GM21528 (cell line): ENCODE data around the gene FUT4.
"Not testable (repeated sequence)": the region's sequence is repeated elsewhere in the genome, so short reads cannot be mapped to it uniquely, and the experiment has no call there.

Experiments
- ATAC-seq: cut with Tn5 transposase; IDR thresholded peaks from one replicate; pipeline ENCODE4 v1.9.1; 2021; ENCODE audit warnings: mild to moderate bottlenecking, moderate library complexity; ENCODE audit not compliant: unreplicated experiment, low FRiP score

FUT4 gene

DNA sequence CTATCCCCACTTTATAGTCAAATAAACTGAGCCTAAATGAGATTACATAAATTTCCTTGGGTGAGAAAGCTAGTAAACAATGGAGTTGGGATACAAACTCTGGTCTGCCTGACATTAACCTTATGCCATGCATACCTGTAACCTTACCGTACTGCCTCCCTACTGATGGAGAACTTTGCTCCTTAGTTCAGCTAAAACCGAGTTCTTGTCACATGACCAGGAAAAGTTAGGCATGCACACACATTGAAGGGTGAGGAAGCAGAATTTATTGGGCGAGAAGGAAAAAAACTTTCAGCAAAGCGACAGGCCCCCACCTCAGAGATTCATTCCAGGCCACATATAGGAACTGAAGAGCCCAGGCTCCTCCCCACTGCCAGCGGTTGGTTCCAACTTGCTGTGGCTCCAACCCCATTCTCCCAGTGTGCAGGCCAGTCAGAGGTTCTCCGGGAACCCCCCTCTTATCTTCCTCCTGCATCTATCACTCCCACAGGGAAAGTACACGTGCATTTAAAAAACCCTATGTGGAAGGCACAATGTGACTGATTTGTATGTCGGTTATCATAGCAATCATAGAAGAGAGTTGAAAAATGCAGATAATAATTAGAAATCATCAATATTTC, 20.2 kb downstream of the FUT4 start:
- ATAC-seq, result no peak

GRCh38 chr11:94567181-94567670, 23.5 kb downstream of the FUT4 start, which contains the start of gene PIWIL4:
Gene PIWIL4, plus strand, starts transcription at chr11:94567368. Its CDS starts 151 bp downstream, at chr11:94567519.
- no peak for ATAC-seq

DNA sequence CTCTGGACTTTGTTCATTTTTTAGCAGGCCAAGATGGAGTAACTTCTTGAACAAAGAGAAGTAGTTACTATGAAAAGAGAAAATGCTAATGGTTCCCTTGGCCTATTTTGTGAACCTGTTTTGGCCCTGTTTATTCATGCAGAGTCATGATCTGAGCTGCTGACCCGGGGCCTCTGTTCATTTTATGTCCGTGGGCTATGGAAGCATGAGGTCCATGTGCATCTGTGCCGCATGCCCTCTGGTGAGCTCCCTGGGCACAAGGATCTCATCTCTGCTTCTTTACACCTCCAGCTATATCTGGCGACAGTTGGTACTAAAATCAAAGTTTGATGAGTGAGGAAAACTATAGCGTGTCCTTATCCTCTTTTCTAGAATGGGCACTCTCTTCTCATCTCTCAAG, 24.5 kb downstream of the FUT4 start:
- no peak for ATAC-seq

DNA sequence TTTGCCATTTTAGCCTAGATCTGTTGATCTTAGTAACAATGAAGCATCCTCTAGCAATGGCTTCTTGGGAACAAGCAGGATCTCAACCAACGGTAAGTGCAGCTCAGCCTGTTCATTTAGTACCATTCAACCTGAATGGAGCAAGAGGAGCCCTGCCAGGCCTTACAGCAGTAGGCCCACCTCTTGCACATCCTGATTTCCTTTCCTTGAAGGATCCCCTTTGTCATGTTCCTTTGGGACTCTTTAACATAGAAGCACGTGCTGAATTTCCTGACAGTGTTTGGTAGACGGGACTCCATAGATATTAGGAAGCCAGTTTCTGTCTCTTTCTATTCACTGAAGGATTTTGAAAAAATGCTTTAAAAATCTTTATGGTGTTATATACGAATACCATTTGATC, 25.0 kb downstream of the FUT4 start:
- ATAC-seq, result no peak

DNA sequence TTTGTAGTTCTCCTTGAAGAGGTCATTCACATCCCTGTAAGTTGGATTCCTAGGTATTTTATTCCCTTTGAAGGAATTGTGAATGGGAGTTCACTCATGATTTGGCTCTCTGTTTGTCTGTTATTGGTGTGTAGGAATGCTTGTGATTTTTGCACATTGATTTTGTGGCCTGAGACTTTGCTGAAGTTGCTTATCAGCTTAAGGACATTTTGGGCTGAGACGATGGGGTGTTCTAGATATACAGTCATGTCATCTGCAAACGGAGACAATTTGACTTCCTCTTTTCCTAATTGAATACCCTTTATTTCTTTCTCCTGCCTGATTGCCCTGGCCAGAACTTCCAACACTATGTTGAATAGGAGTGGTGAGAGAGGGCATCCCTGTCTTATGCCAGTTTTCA, 29.3 kb downstream of the FUT4 start:
- not testable (repeated sequence) for ATAC-seq

DNA sequence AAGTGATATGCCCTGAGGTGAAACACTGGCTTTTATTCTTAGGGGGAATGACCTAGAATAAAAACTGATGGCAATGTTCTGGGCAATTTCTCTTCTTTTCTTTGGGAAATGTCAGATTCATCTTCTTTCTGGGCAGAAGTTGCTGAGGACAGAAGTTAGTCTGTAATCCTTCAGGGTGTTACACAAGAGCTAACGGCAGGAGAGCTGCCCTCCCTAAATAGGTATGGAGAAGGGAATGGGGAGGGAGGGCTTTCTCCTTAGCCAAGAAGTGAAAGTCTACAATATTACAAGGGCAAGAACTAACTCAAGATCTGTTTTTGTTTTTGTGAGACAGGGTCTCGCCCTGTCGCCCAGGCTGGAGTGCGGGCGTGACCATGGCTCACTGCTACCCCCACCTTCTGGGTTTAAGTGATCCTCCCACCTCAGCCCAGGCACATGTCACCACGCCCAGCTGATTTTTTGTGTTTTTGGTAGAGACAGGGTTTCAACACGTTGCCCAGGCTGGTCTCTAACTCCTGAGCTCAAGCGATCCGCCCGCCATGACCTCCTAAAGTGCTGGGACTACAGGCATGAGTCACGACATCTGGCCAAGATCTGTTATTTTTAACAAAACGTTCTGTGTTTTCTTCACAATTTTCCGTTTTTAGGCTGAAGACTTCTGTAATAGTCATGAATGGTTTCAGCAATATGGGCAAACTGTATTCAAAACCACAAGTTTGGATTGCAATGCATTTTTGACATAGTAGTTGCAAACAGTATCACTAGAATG, 30.7 kb downstream of the FUT4 start:
- no peak for ATAC-seq

GRCh38 chr11:94576306-94576705, 32.6 kb downstream of the FUT4 start:
- ATAC-seq, result no peak

- ATAC-seq, result no peak
Observed at GRCh38 chr11:94577841-94578240, 34.1 kb downstream of the FUT4 start.

DNA sequence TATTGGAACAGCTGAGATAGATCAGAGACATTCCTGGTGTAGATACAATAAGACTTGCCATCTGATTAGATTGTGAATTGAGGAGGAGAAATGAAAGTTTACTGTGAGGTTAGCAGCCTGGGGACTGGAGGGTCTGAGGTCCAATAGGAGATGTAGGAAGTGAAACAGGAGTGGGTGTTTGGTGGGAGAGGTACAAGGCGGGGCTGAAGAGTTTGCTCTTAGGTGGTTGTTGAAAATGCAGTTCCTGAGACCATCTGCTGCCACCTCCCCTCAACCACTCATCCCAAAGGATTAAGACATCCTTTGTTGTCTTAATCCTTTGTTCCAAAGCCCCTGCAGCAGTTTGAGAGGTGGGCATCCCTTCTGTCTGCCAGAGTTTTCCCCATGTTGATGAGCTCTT, 38.2 kb downstream of the FUT4 start:
- ATAC-seq, result no peak

GRCh38 chr11:94583213-94583865, 39.6 kb downstream of the FUT4 start:
- no peak for ATAC-seq

- no peak for ATAC-seq
Observed at GRCh38 chr11:94583866-94584500, 40.3 kb downstream of the FUT4 start.

GRCh38 chr11:94584978-94585377, 41.3 kb downstream of the FUT4 start:
- no peak for ATAC-seq

- no peak for ATAC-seq
Observed at GRCh38 chr11:94585399-94585798, 41.7 kb downstream of the FUT4 start.

GRCh38 chr11:94586546-94586945, 42.8 kb downstream of the FUT4 start:
- no peak for ATAC-seq

DNA sequence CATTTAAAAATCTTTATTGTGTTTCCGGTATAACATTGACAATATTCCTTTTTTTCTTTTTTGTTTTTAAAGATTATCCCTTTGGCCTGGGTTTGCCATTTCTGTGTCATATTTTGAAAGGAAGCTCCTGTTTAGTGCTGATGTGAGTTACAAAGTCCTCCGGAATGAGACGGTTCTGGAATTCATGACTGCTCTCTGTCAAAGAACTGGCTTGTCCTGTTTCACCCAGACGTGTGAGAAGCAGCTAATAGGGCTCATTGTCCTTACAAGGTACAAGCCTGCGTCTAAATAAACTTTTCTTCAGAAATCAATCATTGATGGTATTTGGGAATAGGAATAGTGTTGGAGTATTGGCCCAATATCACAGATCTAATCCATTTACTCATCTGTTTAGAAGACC, 43.3 kb downstream of the FUT4 start:
- no peak for ATAC-seq

GRCh38 chr11:94588366-94588942, 44.7 kb downstream of the FUT4 start:
- ATAC-seq, result no peak

GRCh38 chr11:94590352-94591041, 46.8 kb downstream of the FUT4 start:
- no peak for ATAC-seq

- ATAC-seq, result peak; percentile 70
Observed at GRCh38 chr11:94593030-94593429, 49.3 kb downstream of the FUT4 start.

DNA sequence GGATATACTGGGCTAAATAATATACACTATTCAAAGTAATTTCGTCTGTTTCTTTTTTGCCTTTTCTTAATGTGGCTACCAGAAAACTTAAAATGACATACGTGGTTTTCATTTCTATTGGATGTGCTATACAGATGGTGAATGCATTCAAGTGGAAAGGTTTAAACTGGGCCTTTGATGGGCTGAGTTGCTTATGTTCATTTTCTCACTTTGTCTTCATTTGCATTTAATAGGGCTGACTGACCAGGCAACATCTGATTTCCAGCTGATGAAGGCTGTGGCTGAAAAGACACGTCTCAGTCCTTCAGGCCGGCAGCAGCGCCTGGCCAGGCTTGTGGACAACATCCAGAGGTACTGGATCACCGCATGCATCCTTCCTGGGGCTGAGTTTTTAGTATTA, 51.4 kb downstream of the FUT4 start:
- ATAC-seq, result no peak

DNA sequence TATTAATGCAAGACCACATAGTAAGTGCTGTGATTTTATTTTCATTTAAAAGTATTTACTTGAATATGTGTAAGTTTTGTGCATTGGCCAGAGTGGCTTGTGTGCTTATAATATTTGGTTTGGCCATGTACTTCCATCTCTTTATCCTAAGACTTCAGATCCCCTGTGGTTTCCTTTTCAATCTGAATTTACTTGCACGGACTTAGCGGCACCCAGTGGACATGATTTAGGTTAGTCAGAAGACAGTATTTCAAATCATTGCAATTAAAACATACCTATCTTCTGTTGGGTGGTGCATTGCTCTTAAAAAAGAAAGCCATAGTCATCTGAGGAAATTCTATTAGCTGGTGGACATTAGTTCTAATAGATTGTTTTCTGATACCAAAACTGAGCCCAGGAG, 54.2 kb downstream of the FUT4 start:
- ATAC-seq, result no peak
